ENCODE measurements around the gene CHST14. TPM values are rescaled to one million over a fixed set of nuclear protein-coding genes. Genes with fewer than 3 reads are reported as not detected.

Gene CHST14
- total and polyA plus RNA-seq, 2 of the 8 experiments (the other 6 are each of a cell fraction or from before 2014, with no cell fraction given) = 13.4 to 20.3 TPM

DNA sequence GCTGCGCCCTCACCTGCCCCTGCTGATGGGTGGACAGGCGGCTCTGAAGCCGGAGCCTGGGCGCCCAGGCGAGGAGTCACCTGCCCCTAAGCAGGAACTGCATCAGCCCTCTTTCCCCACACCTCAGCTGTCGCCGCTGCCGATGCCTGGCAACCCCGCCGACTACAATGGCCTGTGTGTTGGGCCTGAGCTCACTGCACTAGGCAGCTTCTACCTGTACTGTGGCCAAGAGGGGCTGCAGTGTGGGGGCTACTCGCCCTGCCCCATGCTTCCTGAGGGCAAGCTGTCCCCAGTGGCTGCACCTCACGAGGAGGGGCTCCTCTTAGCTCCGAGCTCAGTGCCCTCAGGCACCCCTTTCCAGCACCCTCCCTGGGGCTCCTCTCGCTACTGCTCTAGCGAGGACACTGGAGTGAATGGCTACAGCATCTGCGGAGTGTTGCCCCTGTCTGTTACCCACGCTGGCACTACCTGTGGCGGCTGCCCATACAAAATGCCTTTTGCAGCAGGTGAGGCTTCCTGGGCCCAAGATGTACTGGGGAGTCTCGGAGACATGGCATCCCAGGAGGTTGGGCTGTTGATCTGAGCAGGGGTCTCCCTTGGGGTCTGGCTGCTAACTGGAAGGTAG is 11.3 kb upstream of the CHST14 start:
- 86% methylated on average over 19 of the region's 19 CpGs; no CpG with 5 or more reads in 1 of the 2 experiments for WGBS, 2 experiments (ENCODE audit: extremely low coverage in 1 of 2, insufficient coverage in 1 of 2, insufficient read length in 1 of 2, insufficient replicate concordance in 2 of 2, low coverage in 1 of 2, low lambda C conversion rate in 2 of 2, missing lambda C conversion rate in 1 of 2)
- H2AFZ ChIP-seq (ENCODE audit: low read length) = no peak overlapping the region
- POLR2A ChIA-PET (ENCODE audit: partially characterized antibody) = interaction anchor here (1.4 kb wide), 2 partner anchors 14 to 39 kb away, joined by 3 read pairs; no protein-coding TSS in a partner anchor
- no peak for TF ChIP-seq KDM4A (IDR thresholded peaks at IDR 0.05; ENCODE audit: low read depth, low read length, severe bottlenecking)
- TF ChIP-seq MAFK (IDR thresholded peaks at IDR 0.05; ENCODE audit: low read depth, low read length) = no peak
- TF ChIP-seq KDM1A (IDR thresholded peaks at IDR 0.05; ENCODE audit: borderline replicate concordance, low read length) = no peak
- TF ChIP-seq, protein P1, sequence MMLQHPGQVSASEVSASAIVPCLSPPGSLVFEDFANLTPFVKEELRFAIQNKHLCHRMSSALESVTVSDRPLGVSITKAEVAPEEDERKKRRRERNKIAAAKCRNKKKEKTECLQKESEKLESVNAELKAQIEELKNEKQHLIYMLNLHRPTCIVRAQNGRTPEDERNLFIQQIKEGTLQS (IDR thresholded peaks at IDR 0.05; ENCODE audit: insufficient read depth, low read depth, low read length) = no peak
- TF ChIP-seq, protein P2, sequence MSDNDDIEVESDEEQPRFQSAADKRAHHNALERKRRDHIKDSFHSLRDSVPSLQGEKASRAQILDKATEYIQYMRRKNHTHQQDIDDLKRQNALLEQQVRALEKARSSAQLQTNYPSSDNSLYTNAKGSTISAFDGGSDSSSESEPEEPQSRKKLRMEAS (IDR thresholded peaks at IDR 0.05) = no peak
- no peak for TF ChIP-seq CHD1 (IDR thresholded peaks at IDR 0.05; ENCODE audit: low read depth, low read length)
- no peak for TF ChIP-seq TAF7 (optimal IDR thresholded peaks at IDR 0.05; ENCODE audit: borderline replicate concordance, low read depth, low read length)
- TF ChIP-seq RBBP5 (IDR thresholded peaks at IDR 0.05; ENCODE audit: borderline replicate concordance, low read depth, low read length) = no peak
- TF ChIP-seq HDAC6 (IDR thresholded peaks at IDR 0.05; ENCODE audit: low read depth, low read length) = no peak

More for the DNA sequence above, 11.3 kb upstream of the CHST14 start:
- H3K27me3 ChIP-seq (replicated peaks in 1 of 4; ENCODE audit: control insufficient read depth in 3 of 4, extremely low read depth in 1 of 4, insufficient read depth in 3 of 4, low read length in 3 of 4) = no peaks in the 10 kb centered on the region
- H2BK15ac ChIP-seq (ENCODE audit: low read length) = no peak overlapping the region
- H3K4me2 ChIP-seq (ENCODE audit: insufficient read depth in 1 of 2, low read depth in 2 of 2, low read length in 2 of 2) = no peak overlapping the region
- H2BK5ac ChIP-seq (ENCODE audit: low read depth, low read length) = no peak overlapping the region
- no peak overlapping the region for H3K14ac ChIP-seq (ENCODE audit: insufficient read length)
- no peaks in the 10 kb centered on the region for H3K9me3 ChIP-seq (ENCODE audit: insufficient read depth in 2 of 2, low read depth in 1 of 2, low read length in 1 of 2)
- peaks cover 41% of the 10 kb centered on the region for H3K79me1 ChIP-seq (ENCODE audit: low read depth, low read length)
- H4K8ac ChIP-seq (ENCODE audit: extremely low read depth, insufficient read depth, low read length) = no peak overlapping the region; the same call in 1 of the 2 replicates
- H2BK120ac ChIP-seq (replicated peaks; ENCODE audit: low read depth, low read length) = no peak overlapping the region
- DNase-seq (ENCODE audit: low read depth in 1 of 2, low spot score in 2 of 2) (no peak), FAIRE-seq (no peak)
- peaks cover 37 to 51% of the 10 kb centered on the region in 2 experiments for H4K20me1 ChIP-seq (replicated peaks in 1 of 2; ENCODE audit: control insufficient read depth in 1 of 2, insufficient read depth in 2 of 2, low read length in 2 of 2)
- no peak overlapping the region for H4K91ac ChIP-seq (replicated peaks; ENCODE audit: insufficient read length, low read length)
- no peak overlapping the region for H3K27ac ChIP-seq (ENCODE audit: low read depth, low read length)
- H3K4me1 ChIP-seq (replicated peaks in 1 of 4; ENCODE audit: control insufficient read depth in 3 of 4, insufficient read depth in 4 of 4, low read length in 3 of 4) = peaks cover 0 to 12% (median 2%) of the 10 kb centered on the region in 4 experiments; a peak in 6 of 7 replicates
- H3K36me3 ChIP-seq (ENCODE audit: control insufficient read depth in 2 of 4, insufficient read depth in 4 of 4, low read length in 3 of 4) = peaks cover 24 to 52% (median 46%) of the 10 kb centered on the region in 4 experiments
- H3K4ac ChIP-seq (replicated peaks; ENCODE audit: insufficient read length, low read depth, low read length) = no peak overlapping the region
- H3K23me2 ChIP-seq (ENCODE audit: low read depth, low read length) = no peaks in the 10 kb centered on the region
- H3K56ac ChIP-seq (replicated peaks; ENCODE audit: insufficient read length, low read depth, low read length) = no peak overlapping the region
- H3K18ac ChIP-seq (ENCODE audit: extremely low read depth, low read length) = no peak overlapping the region
- no peak overlapping the region for H3K4me3 ChIP-seq (ENCODE audit: extremely low read depth in 1 of 4, insufficient read depth in 2 of 4, low read depth in 3 of 4, low read length in 4 of 4)
- H2AK5ac ChIP-seq (ENCODE audit: low read depth, low read length) = no peak overlapping the region
- no peak overlapping the region for H2BK12ac ChIP-seq (ENCODE audit: low read depth, low read length)
- no peak overlapping the region for H4K5ac ChIP-seq (ENCODE audit: insufficient read length, low read depth, low read length)
- no peak overlapping the region for H3K9ac ChIP-seq (replicated peaks in 1 of 4; ENCODE audit: extremely low read depth in 1 of 4, low read depth in 3 of 4, low read length in 3 of 4)
- no peak overlapping the region for H2BK20ac ChIP-seq (ENCODE audit: low read length)
- CTCF ChIA-PET (ENCODE audit: partially characterized antibody) = interaction anchor here (0.6 to 1.9 kb wide), 2 partner anchors 10 to 15 kb away, joined by 3 to 10 read pairs; partner anchors contain the start of gene CHST14
- no peak overlapping the region for H3K23ac ChIP-seq (ENCODE audit: insufficient read length)
- H3K79me2 ChIP-seq (ENCODE audit: control insufficient read depth in 1 of 2, insufficient read depth in 2 of 2, low read length in 2 of 2) = peaks cover 5 to 63% of the 10 kb centered on the region in 2 experiments
